Activated naive CD4-positive, alpha-beta T cell treated with Interleukin-2 at 50 U/mL for 16 hours (primary cell): Measurements from ENCODE around the gene SIN3B.

Experiments
- DNase-seq: peaks from one replicate; pipeline ENCODE4 v3.0.0-alpha.2; 2020

Gene SIN3B

GRCh38 chr19:16889883-16890460 is 60.8 kb downstream of the SIN3B start:
- DNase-seq: no peak

GRCh38 chr19:16890461-16891184 is 61.4 kb downstream of the SIN3B start:
- no peak for DNase-seq

GRCh38 chr19:16891696-16892382 is 62.6 kb downstream of the SIN3B start:
- DNase-seq: no peak

GRCh38 chr19:16892436-16892835 is 63.2 kb downstream of the SIN3B start:
- DNase-seq: no peak

GRCh38 chr19:16892868-16893685 is 63.9 kb downstream of the SIN3B start:
- no peak for DNase-seq

- no peak for DNase-seq
These were observed 64.4 kb downstream of the SIN3B start for GRCh38 chr19:16893686-16893989.

- DNase-seq: no peak
These were observed 64.9 kb downstream of the SIN3B start for GRCh38 chr19:16894080-16894479.

GRCh38 chr19:16895467-16896145 is 66.4 kb downstream of the SIN3B start:
- no peak for DNase-seq

GRCh38 chr19:16896146-16897028 is 67.2 kb downstream of the SIN3B start:
- DNase-seq: no peak

GRCh38 chr19:16897029-16897855 is 68.0 kb downstream of the SIN3B start:
- peak; percentile 65 for DNase-seq

GRCh38 chr19:16897856-16898161 is 68.6 kb downstream of the SIN3B start:
- no peak for DNase-seq

GRCh38 chr19:16898361-16899015 is 69.3 kb downstream of the SIN3B start:
- no peak for DNase-seq

GRCh38 chr19:16899566-16900075 is 70.4 kb downstream of the SIN3B start:
- DNase-seq: peak; percentile 14

- DNase-seq: no peak
These were observed 72.4 kb downstream of the SIN3B start for GRCh38 chr19:16901491-16902175.

- no peak for DNase-seq
These were observed 73.3 kb downstream of the SIN3B start for GRCh38 chr19:16902545-16902944.

- no peak for DNase-seq
These were observed 74.1 kb downstream of the SIN3B start for GRCh38 chr19:16903347-16903746.

GRCh38 chr19:16904599-16904998 is 75.4 kb downstream of the SIN3B start:
- DNase-seq: no peak

GRCh38 chr19:16908759-16909158 is 79.6 kb downstream of the SIN3B start:
- no peak for DNase-seq

GRCh38 chr19:16911046-16911445 is 81.8 kb downstream of the SIN3B start:
- no peak for DNase-seq

- no peak for DNase-seq
These were observed 83.6 kb downstream of the SIN3B start for GRCh38 chr19:16912780-16913179.
